ENCODE results near the gene SLC35G1. TPM values are rescaled to one million over a fixed set of nuclear protein-coding genes. Genes with fewer than 3 reads are reported as not detected.

SLC35G1 gene
- total RNA-seq, 1 experiment from 2014 or later = 3.6 TPM

DNA sequence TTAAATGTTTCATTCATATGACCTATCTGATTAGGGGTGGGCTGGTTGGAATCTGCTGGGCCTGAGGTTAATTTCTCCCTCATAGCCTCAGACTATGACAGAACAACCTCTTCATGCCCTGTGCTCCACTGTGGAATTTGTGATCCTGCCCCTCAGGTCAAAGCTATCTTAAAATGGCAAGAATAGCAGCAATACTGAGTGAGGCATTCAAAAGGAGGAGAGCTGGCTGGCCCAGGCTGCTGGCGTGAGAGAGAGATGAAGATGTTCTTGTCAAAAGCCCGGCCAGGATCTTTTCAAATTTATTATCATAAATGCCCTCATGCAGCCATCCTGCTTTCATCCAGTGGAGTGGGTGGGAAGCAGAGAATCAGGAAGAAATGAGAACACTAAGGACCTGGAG, 58.1 kb downstream of the SLC35G1 start:
- BruUV-seq (replicated peaks) = no TSS peak
- DNase-seq = no peak
- intact Hi-C loops (cut with micrococcal nuclease; ENCODE audit: unreplicated experiment) = no loop called here
- Mint-ChIP-seq H3K27me3 (ENCODE audit: unreplicated experiment) (peaks cover 11% of the 10 kb centered on the region), H3K4me3 (ENCODE audit: low read depth, unreplicated experiment) (no peak overlapping the region), H3K9me3 (ENCODE audit: low read depth, unreplicated experiment) (no peaks in the 10 kb centered on the region), H3K4me1 (ENCODE audit: low read depth, unreplicated experiment) (no peaks in the 10 kb centered on the region), H3K36me3 (ENCODE audit: insufficient read depth, unreplicated experiment) (no peaks in the 10 kb centered on the region), H3K27ac (ENCODE audit: unreplicated experiment) (no peak overlapping the region)
- TF ChIP-seq, protein P1, sequence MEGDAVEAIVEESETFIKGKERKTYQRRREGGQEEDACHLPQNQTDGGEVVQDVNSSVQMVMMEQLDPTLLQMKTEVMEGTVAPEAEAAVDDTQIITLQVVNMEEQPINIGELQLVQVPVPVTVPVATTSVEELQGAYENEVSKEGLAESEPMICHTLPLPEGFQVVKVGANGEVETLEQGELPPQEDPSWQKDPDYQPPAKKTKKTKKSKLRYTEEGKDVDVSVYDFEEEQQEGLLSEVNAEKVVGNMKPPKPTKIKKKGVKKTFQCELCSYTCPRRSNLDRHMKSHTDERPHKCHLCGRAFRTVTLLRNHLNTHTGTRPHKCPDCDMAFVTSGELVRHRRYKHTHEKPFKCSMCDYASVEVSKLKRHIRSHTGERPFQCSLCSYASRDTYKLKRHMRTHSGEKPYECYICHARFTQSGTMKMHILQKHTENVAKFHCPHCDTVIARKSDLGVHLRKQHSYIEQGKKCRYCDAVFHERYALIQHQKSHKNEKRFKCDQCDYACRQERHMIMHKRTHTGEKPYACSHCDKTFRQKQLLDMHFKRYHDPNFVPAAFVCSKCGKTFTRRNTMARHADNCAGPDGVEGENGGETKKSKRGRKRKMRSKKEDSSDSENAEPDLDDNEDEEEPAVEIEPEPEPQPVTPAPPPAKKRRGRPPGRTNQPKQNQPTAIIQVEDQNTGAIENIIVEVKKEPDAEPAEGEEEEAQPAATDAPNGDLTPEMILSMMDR (IDR thresholded peaks at IDR 0.05; ENCODE audit: unreplicated experiment) = no peak
- CTCF ChIA-PET = no interaction called here

Other genes with a start within 250 kb of the SLC35G1 start
- 6.5 and 7.6 TPM in 2 replicates for gene FRA10AC1, start 191.4 kb upstream of the SLC35G1 start, total RNA-seq (2022)
- not detected in 2 replicates for gene LGI1, start 136.0 kb upstream of the SLC35G1 start, total RNA-seq (2022)
- gene PLCE1, start 100.0 kb downstream of the SLC35G1 start, total RNA-seq (2022) = 1.8 and 3.2 TPM in 2 replicates

Measured in Calu3 (cell line).